Trophoblast cell (in vitro differentiated cells and primary cell): ENCODE results near the gene DNAH17.
A peak's percentile ranks its signal among the peaks of the same experiment; 100 is the strongest.

Source experiments
- DNase-seq, 2 donors: peaks; one replicate each; pipeline ENCODE4 v3.0.0-alpha.2; 2016
- H2AFZ ChIP-seq: 2 replicates; pipeline ENCODE4 v1.6.1; 2013; ENCODE audit warnings: low read length, moderate library complexity, mild to moderate bottlenecking; ENCODE audit not compliant: insufficient read depth, poor library complexity
- H2AK5ac ChIP-seq: 2 replicates; pipeline ENCODE4 v1.6.1; 2013; ENCODE audit warnings: mild to moderate bottlenecking, low read length
- H2BK120ac ChIP-seq: 2 replicates; pipeline ENCODE4 v1.6.1; 2013; ENCODE audit warnings: low read length, mild to moderate bottlenecking, moderate library complexity; ENCODE audit not compliant: insufficient read depth, poor library complexity
- H2BK12ac ChIP-seq: 2 replicates; pipeline ENCODE4 v1.6.1; 2013; ENCODE audit warnings: mild to moderate bottlenecking, low read length, moderate library complexity
- H2BK5ac ChIP-seq: 2 replicates; pipeline ENCODE4 v1.6.1; 2013; ENCODE audit warnings: low read length, low read depth, moderate library complexity, mild to moderate bottlenecking; ENCODE audit not compliant: poor library complexity
- H3K14ac ChIP-seq: 2 replicates; pipeline ENCODE4 v1.6.1; 2013; ENCODE audit warnings: mild to moderate bottlenecking, low read length
- H3K18ac ChIP-seq: 2 replicates; pipeline ENCODE4 v1.6.1; 2013; ENCODE audit warnings: mild to moderate bottlenecking, low read length
- H3K23ac ChIP-seq: 2 replicates; pipeline ENCODE4 v1.6.1; 2013; ENCODE audit warnings: low read length
- H3K27ac ChIP-seq: 2 replicates; pipeline ENCODE4 v1.5.1; 2013; ENCODE audit warnings: low read depth, mild to moderate bottlenecking, inconsistent platforms, low read length, moderate library complexity
- H3K27me3 ChIP-seq: 2 replicates; pipeline ENCODE4 v1.6.1; 2013; ENCODE audit warnings: inconsistent platforms, mild to moderate bottlenecking, low read length, moderate library complexity; ENCODE audit not compliant: insufficient read depth
- H3K36me3 ChIP-seq, 2 experiments: 1 replicate in 1 of 2; 2 replicates in 1 of 2; pipeline ENCODE4 v1.6.1; 2013; ENCODE audit warnings: low read length in 2 of 2, mild to moderate bottlenecking in 2 of 2, moderate library complexity in 1 of 2; ENCODE audit not compliant: insufficient read depth in 2 of 2, control insufficient read depth in 1 of 2
- H3K4ac ChIP-seq: 2 replicates; pipeline ENCODE4 v1.6.1; 2013; ENCODE audit warnings: low read depth, mild to moderate bottlenecking, low read length, moderate library complexity
- H3K4me1 ChIP-seq, 2 experiments: 1 replicate in 1 of 2; 2 replicates in 1 of 2; pipeline ENCODE4 v1.6.1; 2013; ENCODE audit warnings: low read length in 2 of 2, mild to moderate bottlenecking in 2 of 2, moderate library complexity in 1 of 2; ENCODE audit not compliant: insufficient read depth in 2 of 2, control insufficient read depth in 1 of 2
- H3K4me2 ChIP-seq: 2 replicates; pipeline ENCODE4 v1.6.1; 2013; ENCODE audit warnings: inconsistent platforms, mild to moderate bottlenecking, low read length, moderate library complexity
- H3K4me3 ChIP-seq: 2 replicates; pipeline ENCODE4 v1.5.1; 2013; ENCODE audit warnings: mild to moderate bottlenecking, low read depth, low read length, inconsistent platforms
- H3K79me1 ChIP-seq: one replicate; pipeline ENCODE4 v1.6.1; 2013; ENCODE audit warnings: low read length
- H3K79me2 ChIP-seq: 2 replicates; pipeline ENCODE4 v1.6.1; 2013; ENCODE audit warnings: low read length, mild to moderate bottlenecking; ENCODE audit not compliant: control insufficient read depth, insufficient read depth, poor library complexity
- H3K9ac ChIP-seq: 2 replicates; pipeline ENCODE4 v1.6.1; 2013; ENCODE audit warnings: mild to moderate bottlenecking, low read length
- H3K9me3 ChIP-seq: 2 replicates; pipeline ENCODE4 v1.6.1; 2013; ENCODE audit warnings: low read depth, mild to moderate bottlenecking, control low read depth, inconsistent platforms, low read length; ENCODE audit not compliant: insufficient read depth
- H4K12ac ChIP-seq: 2 replicates; pipeline ENCODE4 v1.6.1; 2013; ENCODE audit warnings: low read depth, mild to moderate bottlenecking, low read length, moderate library complexity
- H4K8ac ChIP-seq: 2 replicates; pipeline ENCODE4 v1.6.1; 2013; ENCODE audit warnings: low read depth, mild to moderate bottlenecking, low read length, moderate library complexity
- H4K91ac ChIP-seq: one replicate; pipeline ENCODE4 v1.6.1; 2013; ENCODE audit warnings: low read depth, mild to moderate bottlenecking, low read length, moderate library complexity
- WGBS: extraction: QIAGEN DNeasy Blood & Tissue Kit; methylation state at CpG from one replicate; pipeline ENCODE4 v1.1.7; 2013; ENCODE audit warnings: missing lambda C conversion rate; ENCODE audit not compliant: insufficient read length, insufficient coverage; ENCODE audit errors: extremely low coverage; 5-methylcytosine and 5-hydroxymethylcytosine counted together

Gene DNAH17

GRCh38 chr17:78390241-78391050 lies 186.8 kb downstream of the DNAH17 start:
- no CpG with 5 or more reads among the region's 15 CpGs for WGBS
- no peak overlapping the region for H3K18ac ChIP-seq
- peak overlapping the region; percentile 11 for H2BK5ac ChIP-seq
- DNase-seq = peak in 1 of 2 donors; percentile 48
- H4K12ac ChIP-seq = no peak overlapping the region
- no peak overlapping the region for H3K9ac ChIP-seq
- H2AFZ ChIP-seq = no peak overlapping the region
- peaks cover 6 to 11% of the 10 kb centered on the region in 2 experiments for H3K36me3 ChIP-seq
- H3K4me1 ChIP-seq = peaks cover 30 to 51% of the 10 kb centered on the region in 2 experiments
- H2AK5ac ChIP-seq = no peak overlapping the region
- H2BK120ac ChIP-seq = peak overlapping the region; percentile 0
- peaks cover 39% of the 10 kb centered on the region for H3K79me2 ChIP-seq
- peak overlapping the region; percentile 1 for H3K4ac ChIP-seq
- no peaks in the 10 kb centered on the region for H3K27me3 ChIP-seq
- no peak overlapping the region for H2BK12ac ChIP-seq
- no peak overlapping the region for H3K27ac ChIP-seq
- H4K8ac ChIP-seq = no peak overlapping the region
- no peaks in the 10 kb centered on the region for H3K9me3 ChIP-seq
- H3K23ac ChIP-seq = no peak overlapping the region
- peak overlapping the region; percentile 40 for H4K91ac ChIP-seq
- no peak overlapping the region for H3K14ac ChIP-seq
- H3K4me2 ChIP-seq = no peak overlapping the region
- no peak overlapping the region for H3K4me3 ChIP-seq
- H3K79me1 ChIP-seq = peaks cover 20% of the 10 kb centered on the region

GRCh38 chr17:78387977-78388941 lies 188.9 kb downstream of the DNAH17 start:
- Histone ChIP-seq H4K12ac (no peak overlapping the region), H3K4me1 (peaks cover 21 to 43% of the 10 kb centered on the region in 2 experiments), H2BK120ac (no peak overlapping the region), H3K9ac (no peak overlapping the region), H2AFZ (no peak overlapping the region), H3K36me3 (peaks cover 0 to 4% of the 10 kb centered on the region in 2 experiments), H4K8ac (no peak overlapping the region), H3K14ac (no peak overlapping the region), H3K79me1 (peaks cover 15% of the 10 kb centered on the region), H3K27me3 (no peaks in the 10 kb centered on the region), H3K9me3 (no peaks in the 10 kb centered on the region), H3K4me3 (no peak overlapping the region), H2AK5ac (no peak overlapping the region), H2BK5ac (no peak overlapping the region), H3K18ac (no peak overlapping the region), H3K4ac (peak overlapping the region; percentile 77), H2BK12ac (no peak overlapping the region), H3K4me2 (no peak overlapping the region), H3K79me2 (peaks cover 39% of the 10 kb centered on the region), H3K23ac (no peak overlapping the region), H3K27ac (no peak overlapping the region), H4K91ac (no peak overlapping the region)
- DNase-seq = peak in 1 of 2 donors; percentile 25
- no CpG with 5 or more reads among the region's 10 CpGs for WGBS

GRCh38 chr17:78384479-78385175 lies 192.6 kb downstream of the DNAH17 start:
- no peak overlapping the region for H3K27ac ChIP-seq
- H3K4me1 ChIP-seq = peaks cover 9 to 30% of the 10 kb centered on the region in 2 experiments
- no peak overlapping the region for H2AFZ ChIP-seq
- H3K4me3 ChIP-seq = no peak overlapping the region
- H2BK120ac ChIP-seq = no peak overlapping the region
- no peak overlapping the region for H4K12ac ChIP-seq
- H2BK5ac ChIP-seq = peak overlapping the region; percentile 38
- H4K91ac ChIP-seq = no peak overlapping the region
- no peaks in the 10 kb centered on the region for H3K27me3 ChIP-seq
- peaks cover 0 to 2% of the 10 kb centered on the region in 2 experiments for H3K36me3 ChIP-seq
- H3K9me3 ChIP-seq = no peaks in the 10 kb centered on the region
- H2BK12ac ChIP-seq = no peak overlapping the region
- no peak overlapping the region for H2AK5ac ChIP-seq
- no peak overlapping the region for H4K8ac ChIP-seq
- H3K4me2 ChIP-seq = no peak overlapping the region
- no peaks in the 10 kb centered on the region for H3K79me1 ChIP-seq
- no peak overlapping the region for H3K18ac ChIP-seq
- no peak overlapping the region for H3K9ac ChIP-seq
- peak overlapping the region; percentile 44 for H3K4ac ChIP-seq
- peaks cover 41% of the 10 kb centered on the region for H3K79me2 ChIP-seq
- DNase-seq = no peak
- H3K14ac ChIP-seq = no peak overlapping the region
- no CpG with 5 or more reads among the region's 23 CpGs for WGBS
- no peak overlapping the region for H3K23ac ChIP-seq
